HepG2 (cell line): Measurements from ENCODE around the gene LAMB2. TPM values are rescaled to one million over a fixed set of nuclear protein-coding genes. Genes with fewer than 3 reads are reported as not detected.

Source experiments
- ARNTL ChIP-seq: sonication (generic); formaldehyde crosslinking; IDR thresholded peaks from 2 replicates; pipeline ENCODE4 v1.4.0; 2020; ENCODE audit warnings: mild to moderate bottlenecking, missing genetic modification reagents
- CBX1 ChIP-seq: IDR thresholded peaks from one replicate; pipeline ENCODE4 v1.6.1; 2016; ENCODE audit warnings: antibody characterized with exemption, low read depth
- CENPT ChIP-seq: sonication (generic); formaldehyde crosslinking; IDR thresholded peaks from 2 replicates; pipeline ENCODE4 v1.8.0; 2022; ENCODE audit warnings: low read depth, mild to moderate bottlenecking, moderate library complexity, missing genetic modification reagents
- GTF3A ChIP-seq: sonication (generic); formaldehyde crosslinking; conservative IDR thresholded peaks from 2 replicates; pipeline ENCODE4 v1.4.0; 2020; ENCODE audit warnings: mild to moderate bottlenecking, missing genetic modification reagents
- MED1 ChIP-seq: sonication (generic); formaldehyde crosslinking; IDR thresholded peaks from 2 replicates; pipeline ENCODE4 v1.4.0; 2020; ENCODE audit warnings: missing genetic modification reagents
- RARA ChIP-seq: IDR thresholded peaks from 2 replicates; pipeline ENCODE4 v1.6.1; 2016; ENCODE audit warnings: missing genetic modification reagents, missing compliant biosample characterization
- RELA ChIP-seq: sonication (generic); formaldehyde crosslinking; IDR thresholded peaks from 2 replicates; pipeline ENCODE4 v1.4.0; 2020; ENCODE audit warnings: missing genetic modification reagents
- SIN3A ChIP-seq: IDR thresholded peaks from 2 replicates; pipeline ENCODE4 v1.6.1; 2011; ENCODE audit warnings: low read depth, mild to moderate bottlenecking, control low read depth, low read length, borderline replicate concordance
- SSRP1 ChIP-seq: IDR thresholded peaks from 2 replicates; pipeline ENCODE4 v1.6.1; 2016; ENCODE audit warnings: control low read depth
- U2AF2 ChIP-seq: fragments of 200-400 bp; formaldehyde crosslinking; IDR thresholded peaks from 2 replicates; pipeline ENCODE4 v1.6.1; 2017; ENCODE audit warnings: low read depth, mild to moderate bottlenecking, low read length
- ZBTB7A ChIP-seq: sonication (generic); formaldehyde crosslinking; IDR thresholded peaks from 2 replicates; pipeline ENCODE4 v1.8.0; 2022; ENCODE audit warnings: mild to moderate bottlenecking, missing genetic modification reagents
- ZFYVE20 ChIP-seq: sonication (generic); formaldehyde crosslinking; IDR thresholded peaks from 2 replicates; pipeline ENCODE4 v1.8.0; 2023; ENCODE audit warnings: low read depth, mild to moderate bottlenecking, moderate library complexity, missing genetic modification reagents, borderline replicate concordance
- ZNF703 ChIP-seq: sonication (generic); formaldehyde crosslinking; IDR thresholded peaks from 2 replicates; pipeline ENCODE4 v1.5.1; 2020; ENCODE audit warnings: missing genetic modification reagents, mild to moderate bottlenecking, moderate library complexity, borderline replicate concordance
- polyA plus RNA-seq, 8 experiments: library from polyadenylated mRNA; depleted of rRNA in 3 of 8; stranded (reverse) in 7 of 8; unstranded in 1 of 8; fragments of >200 nt; fragmentation: Illumina TruSeq in 4 of 8; extraction: Trizol in 4 of 8; gene quantifications; 2 replicates each; pipeline versions ENCODE4 v1.2.1 to v1.2.3, GENCODE V29; 2011 to 2016; ENCODE audit warnings: low read depth in 4 of 8, missing spikeins in 1 of 8, mixed read lengths in 1 of 8; ENCODE audit not compliant: insufficient read depth in 1 of 8
- total RNA-seq, 5 experiments: library from RNA; depleted of rRNA; stranded (reverse); fragments of >200 nt; fragmentation: Illumina TruSeq; extraction: Trizol; gene quantifications; 2 replicates each; pipeline ENCODE4 v1.2.3, GENCODE V29; 2016; ENCODE audit warnings: low read depth in 1 of 5
- TF ChIP-seq, protein P1 (sequence below): sonication (generic); formaldehyde crosslinking; IDR thresholded peaks from 2 replicates; pipeline ENCODE4 v1.5.0; 2020; ENCODE audit warnings: mild to moderate bottlenecking, missing genetic modification reagents, borderline replicate concordance
- TF ChIP-seq, protein P2 (sequence below): sonication (generic); formaldehyde crosslinking; conservative IDR thresholded peaks from 2 replicates; pipeline ENCODE4 v1.4.0; 2020; ENCODE audit warnings: mild to moderate bottlenecking, missing genetic modification reagents, moderate library complexity
- TF ChIP-seq, protein P3 (sequence below), 2 experiments: fragments of 450-650 bp in 1 of 2; sonication (generic) in 1 of 2; formaldehyde crosslinking; IDR thresholded peaks; 2 replicates each; pipeline versions ENCODE4 v1.5.0 to v1.8.0; 2020 to 2022; ENCODE audit warnings: mild to moderate bottlenecking in 1 of 2, missing genetic modification reagents in 1 of 2
- TF ChIP-seq, protein P4 (sequence below): sonication (generic); formaldehyde crosslinking; IDR thresholded peaks from 2 replicates; pipeline ENCODE4 v1.5.0; 2020; ENCODE audit warnings: mild to moderate bottlenecking, missing genetic modification reagents, borderline replicate concordance

The LAMB2 gene
- total and polyA plus RNA-seq, 2 of the 13 experiments (the other 11 are each of a cell fraction or from before 2014, with no cell fraction given) = 208 to 443 TPM

DNA sequence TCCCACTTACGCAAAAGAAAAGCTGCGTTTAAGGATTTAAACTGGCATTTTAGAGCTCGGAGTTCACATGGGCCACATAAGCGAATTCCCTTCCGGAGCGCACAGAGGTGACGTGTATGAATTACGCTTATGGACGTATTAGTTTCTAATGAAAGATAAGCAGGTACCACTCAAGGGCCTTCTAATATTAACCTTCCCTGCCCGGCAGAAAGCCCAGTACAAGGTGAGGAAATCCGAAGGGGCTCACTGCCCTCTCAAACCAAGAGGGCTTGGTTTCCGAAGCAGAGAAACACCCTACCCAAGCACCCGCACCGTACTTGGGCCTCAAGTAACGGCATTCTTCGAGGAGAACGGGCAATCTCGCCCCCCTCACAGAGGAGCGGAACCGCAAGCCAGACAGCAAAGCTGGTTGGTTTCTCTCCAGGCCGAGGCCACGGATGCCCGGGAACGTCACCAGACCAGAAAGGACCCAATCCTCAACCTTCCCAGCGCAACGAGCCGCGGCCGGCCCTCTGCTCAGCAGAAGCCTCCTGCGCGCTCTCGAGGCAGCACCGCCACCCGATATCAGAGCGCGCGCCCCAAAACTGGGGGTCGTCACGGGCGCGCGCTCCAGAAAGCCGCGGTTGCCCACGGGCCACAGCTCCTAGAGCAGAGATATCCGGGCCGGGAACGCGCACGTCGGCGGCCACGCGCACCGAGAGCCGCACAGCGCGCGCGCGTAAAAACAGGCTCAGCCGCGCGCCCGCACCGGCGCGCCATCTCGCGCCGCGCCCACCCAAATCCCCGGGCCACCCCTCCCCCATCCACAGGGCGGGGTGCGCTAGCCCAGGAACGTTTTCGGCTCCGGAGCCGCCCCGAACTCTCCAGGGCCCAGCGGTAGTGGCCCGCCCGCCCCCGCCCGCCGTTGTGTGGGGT is 39.7 kb downstream of the LAMB2 start (continued):
- no peak; the same call in 1 of the 2 replicates for TF ChIP-seq ARNTL (CRISPR knock-in tag)
- TF ChIP-seq, protein P1, sequence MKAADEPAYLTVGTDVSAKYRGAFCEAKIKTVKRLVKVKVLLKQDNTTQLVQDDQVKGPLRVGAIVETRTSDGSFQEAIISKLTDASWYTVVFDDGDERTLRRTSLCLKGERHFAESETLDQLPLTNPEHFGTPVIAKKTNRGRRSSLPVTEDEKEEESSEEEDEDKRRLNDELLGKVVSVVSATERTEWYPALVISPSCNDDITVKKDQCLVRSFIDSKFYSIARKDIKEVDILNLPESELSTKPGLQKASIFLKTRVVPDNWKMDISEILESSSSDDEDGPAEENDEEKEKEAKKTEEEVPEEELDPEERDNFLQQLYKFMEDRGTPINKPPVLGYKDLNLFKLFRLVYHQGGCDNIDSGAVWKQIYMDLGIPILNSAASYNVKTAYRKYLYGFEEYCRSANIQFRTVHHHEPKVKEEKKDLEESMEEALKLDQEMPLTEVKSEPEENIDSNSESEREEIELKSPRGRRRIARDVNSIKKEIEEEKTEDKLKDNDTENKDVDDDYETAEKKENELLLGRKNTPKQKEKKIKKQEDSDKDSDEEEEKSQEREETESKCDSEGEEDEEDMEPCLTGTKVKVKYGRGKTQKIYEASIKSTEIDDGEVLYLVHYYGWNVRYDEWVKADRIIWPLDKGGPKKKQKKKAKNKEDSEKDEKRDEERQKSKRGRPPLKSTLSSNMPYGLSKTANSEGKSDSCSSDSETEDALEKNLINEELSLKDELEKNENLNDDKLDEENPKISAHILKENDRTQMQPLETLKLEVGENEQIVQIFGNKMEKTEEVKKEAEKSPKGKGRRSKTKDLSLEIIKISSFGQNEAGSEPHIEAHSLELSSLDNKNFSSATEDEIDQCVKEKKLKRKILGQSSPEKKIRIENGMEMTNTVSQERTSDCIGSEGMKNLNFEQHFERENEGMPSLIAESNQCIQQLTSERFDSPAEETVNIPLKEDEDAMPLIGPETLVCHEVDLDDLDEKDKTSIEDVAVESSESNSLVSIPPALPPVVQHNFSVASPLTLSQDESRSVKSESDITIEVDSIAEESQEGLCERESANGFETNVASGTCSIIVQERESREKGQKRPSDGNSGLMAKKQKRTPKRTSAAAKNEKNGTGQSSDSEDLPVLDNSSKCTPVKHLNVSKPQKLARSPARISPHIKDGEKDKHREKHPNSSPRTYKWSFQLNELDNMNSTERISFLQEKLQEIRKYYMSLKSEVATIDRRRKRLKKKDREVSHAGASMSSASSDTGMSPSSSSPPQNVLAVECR (CRISPR knock-in tag) = no peak; the same call in 1 of the 2 replicates
- TF ChIP-seq ZBTB7A (CRISPR knock-in tag) = no peak
- 0 out of 2 replicates have a peak, but pooled peaks have one; percentile 25 for TF ChIP-seq SIN3A
- no peak for TF ChIP-seq SSRP1 (CRISPR knock-in tag)
- no peak for TF ChIP-seq ZNF703
- no peak for TF ChIP-seq RARA (CRISPR knock-in tag)
- TF ChIP-seq, protein P2, sequence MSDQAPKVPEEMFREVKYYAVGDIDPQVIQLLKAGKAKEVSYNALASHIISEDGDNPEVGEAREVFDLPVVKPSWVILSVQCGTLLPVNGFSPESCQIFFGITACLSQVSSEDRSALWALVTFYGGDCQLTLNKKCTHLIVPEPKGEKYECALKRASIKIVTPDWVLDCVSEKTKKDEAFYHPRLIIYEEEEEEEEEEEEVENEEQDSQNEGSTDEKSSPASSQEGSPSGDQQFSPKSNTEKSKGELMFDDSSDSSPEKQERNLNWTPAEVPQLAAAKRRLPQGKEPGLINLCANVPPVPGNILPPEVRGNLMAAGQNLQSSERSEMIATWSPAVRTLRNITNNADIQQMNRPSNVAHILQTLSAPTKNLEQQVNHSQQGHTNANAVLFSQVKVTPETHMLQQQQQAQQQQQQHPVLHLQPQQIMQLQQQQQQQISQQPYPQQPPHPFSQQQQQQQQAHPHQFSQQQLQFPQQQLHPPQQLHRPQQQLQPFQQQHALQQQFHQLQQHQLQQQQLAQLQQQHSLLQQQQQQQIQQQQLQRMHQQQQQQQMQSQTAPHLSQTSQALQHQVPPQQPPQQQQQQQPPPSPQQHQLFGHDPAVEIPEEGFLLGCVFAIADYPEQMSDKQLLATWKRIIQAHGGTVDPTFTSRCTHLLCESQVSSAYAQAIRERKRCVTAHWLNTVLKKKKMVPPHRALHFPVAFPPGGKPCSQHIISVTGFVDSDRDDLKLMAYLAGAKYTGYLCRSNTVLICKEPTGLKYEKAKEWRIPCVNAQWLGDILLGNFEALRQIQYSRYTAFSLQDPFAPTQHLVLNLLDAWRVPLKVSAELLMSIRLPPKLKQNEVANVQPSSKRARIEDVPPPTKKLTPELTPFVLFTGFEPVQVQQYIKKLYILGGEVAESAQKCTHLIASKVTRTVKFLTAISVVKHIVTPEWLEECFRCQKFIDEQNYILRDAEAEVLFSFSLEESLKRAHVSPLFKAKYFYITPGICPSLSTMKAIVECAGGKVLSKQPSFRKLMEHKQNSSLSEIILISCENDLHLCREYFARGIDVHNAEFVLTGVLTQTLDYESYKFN (CRISPR knock-in tag) = no peak
- TF ChIP-seq, protein P3, sequence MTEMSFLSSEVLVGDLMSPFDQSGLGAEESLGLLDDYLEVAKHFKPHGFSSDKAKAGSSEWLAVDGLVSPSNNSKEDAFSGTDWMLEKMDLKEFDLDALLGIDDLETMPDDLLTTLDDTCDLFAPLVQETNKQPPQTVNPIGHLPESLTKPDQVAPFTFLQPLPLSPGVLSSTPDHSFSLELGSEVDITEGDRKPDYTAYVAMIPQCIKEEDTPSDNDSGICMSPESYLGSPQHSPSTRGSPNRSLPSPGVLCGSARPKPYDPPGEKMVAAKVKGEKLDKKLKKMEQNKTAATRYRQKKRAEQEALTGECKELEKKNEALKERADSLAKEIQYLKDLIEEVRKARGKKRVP (CRISPR knock-in tag; IDR thresholded peaks at IDR 0.05) = no peak
- TF ChIP-seq, protein P4, sequence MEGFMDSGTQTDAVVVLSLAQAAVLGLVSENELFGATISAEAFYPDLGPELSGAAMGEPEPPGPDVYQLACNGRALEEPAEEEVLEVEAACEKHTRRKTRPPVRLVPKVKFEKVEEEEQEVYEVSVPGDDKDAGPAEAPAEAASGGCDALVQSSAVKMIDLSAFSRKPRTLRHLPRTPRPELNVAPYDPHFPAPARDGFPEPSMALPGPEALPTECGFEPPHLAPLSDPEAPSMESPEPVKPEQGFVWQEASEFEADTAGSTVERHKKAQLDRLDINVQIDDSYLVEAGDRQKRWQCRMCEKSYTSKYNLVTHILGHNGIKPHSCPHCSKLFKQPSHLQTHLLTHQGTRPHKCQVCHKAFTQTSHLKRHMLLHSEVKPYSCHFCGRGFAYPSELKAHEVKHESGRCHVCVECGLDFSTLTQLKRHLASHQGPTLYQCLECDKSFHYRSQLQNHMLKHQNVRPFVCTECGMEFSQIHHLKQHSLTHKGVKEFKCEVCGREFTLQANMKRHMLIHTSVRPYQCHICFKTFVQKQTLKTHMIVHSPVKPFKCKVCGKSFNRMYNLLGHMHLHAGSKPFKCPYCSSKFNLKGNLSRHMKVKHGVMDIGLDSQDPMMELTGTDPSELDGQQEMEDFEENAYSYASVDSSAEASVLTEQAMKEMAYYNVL (CRISPR knock-in tag) = no peak
- no peak; the same call in 1 of the 2 replicates for TF ChIP-seq GTF3A (CRISPR knock-in tag)
- TF ChIP-seq ZFYVE20 (CRISPR knock-in tag) = no peak
- no peak for TF ChIP-seq RELA (CRISPR knock-in tag)
- no peak for TF ChIP-seq MED1 (CRISPR knock-in tag)
- TF ChIP-seq CENPT (CRISPR knock-in tag) = no peak
- TF ChIP-seq CBX1 = no peak
- TF ChIP-seq U2AF2 = no peak
